Measurements from ENCODE around the gene FOXN3.

Gene FOXN3

DNA sequence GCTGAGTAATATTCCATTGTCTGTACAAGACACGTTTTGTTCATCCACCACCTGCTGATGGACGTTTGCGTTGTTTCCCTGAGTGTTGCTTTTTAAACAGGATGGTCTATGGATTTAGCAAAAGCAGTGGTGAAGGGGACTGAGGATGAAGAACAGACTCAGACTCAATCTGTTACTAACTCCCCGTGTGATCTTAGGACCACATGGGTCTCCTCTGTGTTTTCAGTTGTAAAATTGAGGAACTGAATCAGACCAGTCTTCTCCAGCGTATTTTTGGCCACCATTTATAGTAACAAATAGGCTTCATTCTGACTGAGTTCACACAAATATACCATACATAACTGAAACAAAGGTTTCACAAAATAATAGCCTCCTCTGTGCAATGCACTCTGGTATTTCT, 85.6 kb downstream of the FOXN3 start:
- no peak for DNase-seq (ENCODE audit: low read depth)

DNA sequence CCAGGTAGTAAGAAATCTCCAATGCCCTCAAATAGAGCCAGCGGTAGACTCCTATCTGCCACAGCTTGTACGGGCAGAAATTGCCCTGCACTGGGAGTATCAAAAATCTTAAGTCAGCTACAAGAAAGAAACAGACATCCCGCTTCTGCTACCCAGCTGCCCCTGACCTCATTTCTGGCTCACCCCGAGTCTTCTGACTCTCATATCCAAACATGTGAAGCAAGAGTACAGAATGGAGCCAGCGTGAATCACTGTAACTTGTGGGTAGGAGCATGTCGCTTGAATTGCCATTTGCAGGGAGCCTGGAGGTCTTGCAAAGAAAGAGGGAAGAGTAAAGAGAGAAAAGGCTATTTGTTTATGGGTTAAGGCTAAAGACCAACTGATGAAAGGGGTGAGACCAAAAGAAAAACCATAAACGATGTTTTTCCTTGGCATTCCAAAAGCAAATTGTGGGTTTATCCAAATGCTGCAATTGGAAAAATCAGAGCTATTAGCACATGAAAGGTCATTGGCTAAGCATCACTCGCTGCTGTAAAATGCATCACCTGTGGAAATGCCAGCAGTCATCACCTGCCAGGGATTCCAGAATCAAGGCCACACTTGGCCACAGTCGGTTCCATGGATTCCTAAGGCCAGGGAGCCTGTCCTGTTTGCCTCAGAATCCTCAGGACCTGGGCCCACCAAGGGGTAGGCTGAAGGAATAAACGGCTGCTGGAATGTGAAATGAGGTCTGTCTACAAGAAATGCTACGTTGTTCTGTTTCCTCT, 86.6 kb downstream of the FOXN3 start:
- no peak for DNase-seq (ENCODE audit: low read depth)

DNA sequence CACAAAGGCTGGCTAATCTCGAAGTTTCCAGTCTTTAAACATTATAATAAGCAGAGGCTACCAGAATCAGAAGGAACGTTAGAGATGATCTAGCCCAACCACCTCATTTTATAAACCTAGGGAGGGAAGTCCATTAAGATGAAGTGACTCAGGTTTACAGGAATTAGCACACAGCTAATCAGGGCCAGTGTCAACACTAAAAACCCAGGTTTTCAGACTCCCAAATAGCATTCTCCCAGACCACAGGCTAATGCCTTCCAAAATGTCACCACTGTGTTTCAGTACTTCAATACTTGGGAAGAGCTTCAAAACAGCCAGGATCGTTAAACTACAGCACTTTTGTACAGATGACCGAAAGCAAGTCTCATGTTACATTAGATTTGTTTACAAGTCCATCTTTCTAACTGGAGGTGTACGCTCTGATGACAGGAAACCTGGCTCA, 89.2 kb downstream of the FOXN3 start:
- DNase-seq (ENCODE audit: low read depth), result no peak

DNA sequence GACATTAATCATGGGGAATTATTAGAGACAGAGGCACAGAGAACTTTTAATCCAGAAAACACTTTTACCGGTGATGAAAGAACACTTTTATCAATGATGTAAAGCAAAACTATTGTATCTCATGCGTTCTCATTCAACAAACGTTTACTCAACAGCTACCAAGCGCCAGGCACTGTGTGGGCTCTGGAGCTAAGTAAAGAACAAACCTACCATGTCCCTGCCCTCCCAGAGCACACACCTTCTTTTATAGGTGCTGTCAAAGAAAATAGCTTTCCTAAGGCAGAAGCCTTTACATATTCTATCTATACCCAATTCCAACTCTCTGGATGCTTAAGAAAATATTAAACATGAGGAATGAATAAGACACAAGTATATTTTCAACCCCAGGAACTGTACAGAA, 91.1 kb downstream of the FOXN3 start:
- no peak for DNase-seq (ENCODE audit: low read depth)

DNA sequence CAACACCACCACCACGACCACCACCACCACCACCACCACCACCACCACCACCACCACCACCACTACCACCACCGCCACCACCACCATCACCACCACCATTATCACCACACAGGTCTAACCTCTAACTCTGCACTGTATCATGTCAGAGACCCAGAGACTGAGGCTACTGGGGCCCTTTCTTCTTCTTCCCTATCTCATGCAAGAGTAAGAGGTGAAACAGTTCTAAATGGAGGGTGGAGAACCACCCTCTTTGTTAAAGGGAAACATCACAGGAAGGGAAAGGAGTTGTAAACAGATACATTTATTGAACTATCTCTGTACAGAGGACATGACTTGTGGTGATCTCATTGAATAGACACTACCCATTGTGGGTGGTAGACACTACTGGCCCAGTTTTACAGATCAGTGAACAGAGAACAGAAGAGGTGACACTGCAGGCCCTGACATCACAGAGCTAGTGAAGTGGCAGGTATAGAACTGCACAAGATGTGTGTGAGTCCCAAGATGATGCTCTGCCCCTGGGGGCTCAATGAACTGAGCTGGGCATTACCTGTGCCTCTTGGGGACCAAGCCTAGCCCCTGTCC, 91.6 kb downstream of the FOXN3 start:
- DNase-seq (ENCODE audit: low read depth), result no peak

DNA sequence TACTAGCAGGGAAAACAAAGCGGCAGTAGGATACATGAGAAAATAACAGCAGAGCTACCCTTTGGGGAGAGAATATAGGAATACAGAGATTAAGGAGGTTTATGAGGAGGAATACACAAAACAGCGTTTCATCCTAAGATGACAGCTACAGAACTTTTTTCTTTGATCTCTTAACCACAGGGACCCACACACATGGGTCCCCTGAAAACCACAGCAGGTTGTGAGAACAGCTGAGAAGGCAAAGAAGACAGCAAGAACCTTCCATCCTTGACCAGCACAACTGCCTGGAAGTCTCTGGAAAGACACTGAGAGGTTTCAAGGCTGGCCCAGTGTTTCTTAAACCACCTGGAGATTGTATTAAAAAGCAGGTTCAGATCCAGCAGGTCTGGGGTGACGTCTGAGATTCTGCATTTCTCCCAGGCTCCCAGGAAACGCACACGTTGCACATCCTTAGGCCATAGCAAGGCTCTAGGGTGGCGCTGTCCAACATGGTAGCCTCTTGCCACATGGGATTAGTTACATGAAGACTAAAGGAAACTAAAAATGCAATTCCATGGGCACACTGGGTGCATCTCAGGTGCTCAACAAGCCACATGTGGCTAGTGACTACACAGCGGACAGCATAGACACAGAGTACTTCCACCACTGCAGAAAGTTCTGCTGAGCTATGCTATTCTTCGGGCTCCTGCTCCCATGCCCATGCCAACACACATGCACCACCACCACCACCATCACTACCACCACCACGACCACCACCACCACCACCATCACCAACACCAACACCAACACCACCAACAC, 92.3 kb downstream of the FOXN3 start:
- no peak for DNase-seq (ENCODE audit: low read depth)

DNA sequence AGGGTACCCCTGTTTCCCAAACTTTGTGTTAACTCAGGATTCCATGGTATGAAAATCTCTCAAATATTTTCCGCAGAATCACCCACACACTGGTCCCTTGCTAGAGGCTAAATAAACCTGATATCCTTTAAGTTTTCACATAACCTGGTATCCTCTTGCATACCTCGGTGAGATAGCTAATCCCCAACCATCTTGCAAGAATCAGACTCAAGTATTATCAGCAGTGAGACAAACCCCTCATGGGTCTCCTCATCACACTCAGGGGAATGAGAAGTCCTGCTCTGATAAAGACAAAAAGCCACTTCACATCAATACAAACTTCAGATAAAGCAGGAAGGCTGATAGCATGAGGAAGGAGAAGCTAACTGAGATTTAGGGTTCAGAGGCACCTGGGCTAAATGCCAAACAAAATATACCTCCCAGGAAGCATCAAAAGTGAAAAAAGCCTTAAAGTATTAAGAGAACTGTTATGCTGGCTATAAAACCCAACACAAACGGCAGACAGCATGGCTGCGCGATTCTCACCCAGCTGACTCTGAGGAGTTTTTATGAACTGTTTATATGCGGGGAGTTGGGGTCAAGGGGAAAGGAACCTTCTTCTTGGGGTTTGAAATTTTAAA, 96.5 kb downstream of the FOXN3 start:
- no peak for DNase-seq (ENCODE audit: low read depth)

DNA sequence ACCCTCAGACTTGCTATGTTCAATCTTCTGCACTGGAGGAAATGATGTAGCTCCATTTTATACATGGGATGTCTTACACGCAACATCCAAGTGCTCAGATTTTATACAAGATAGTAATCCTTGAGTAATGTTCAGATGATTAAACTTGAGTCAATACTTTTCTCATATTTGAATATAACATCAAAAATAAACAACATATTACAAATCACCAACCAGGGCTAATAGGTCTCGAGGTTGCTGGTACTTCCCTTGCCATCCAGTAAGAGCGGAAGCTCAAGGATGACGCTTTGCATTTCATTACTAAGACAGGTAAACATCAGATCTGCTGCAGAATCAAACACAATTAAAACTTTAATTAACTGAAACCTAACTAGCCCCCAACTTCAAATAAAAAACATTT, 97.3 kb downstream of the FOXN3 start:
- no peak for DNase-seq (ENCODE audit: low read depth)

DNA sequence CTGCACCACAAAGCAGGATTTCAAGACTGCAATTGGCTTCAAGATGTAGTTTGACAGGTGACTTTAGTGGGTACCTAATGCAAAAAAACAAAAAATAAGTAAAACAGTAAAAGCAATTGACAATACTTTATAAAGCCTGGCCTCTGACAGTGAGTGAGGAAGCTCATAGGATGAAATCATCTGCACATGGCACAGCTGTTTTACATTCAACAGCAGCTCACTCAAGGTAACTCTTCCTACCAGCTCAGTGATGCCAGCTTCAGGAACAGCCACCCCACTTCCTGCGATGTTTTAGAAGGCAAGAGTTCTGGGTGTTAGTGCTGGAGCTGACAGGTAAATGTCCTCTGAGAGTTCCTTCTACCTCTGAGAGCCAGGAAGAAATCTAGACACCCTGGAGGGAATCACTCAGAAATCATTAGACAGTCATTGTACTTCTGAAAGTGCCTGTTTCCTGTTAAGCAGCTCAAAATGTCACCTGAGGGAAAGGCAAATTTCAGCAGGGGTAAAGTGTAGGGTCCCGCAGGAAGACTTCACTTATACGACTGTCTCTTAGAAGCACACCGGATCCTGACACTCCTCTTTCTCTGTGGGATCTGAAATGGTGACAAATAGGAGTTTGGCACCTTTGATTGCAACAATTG, 99.9 kb downstream of the FOXN3 start:
- DNase-seq (ENCODE audit: low read depth), result no peak

DNA sequence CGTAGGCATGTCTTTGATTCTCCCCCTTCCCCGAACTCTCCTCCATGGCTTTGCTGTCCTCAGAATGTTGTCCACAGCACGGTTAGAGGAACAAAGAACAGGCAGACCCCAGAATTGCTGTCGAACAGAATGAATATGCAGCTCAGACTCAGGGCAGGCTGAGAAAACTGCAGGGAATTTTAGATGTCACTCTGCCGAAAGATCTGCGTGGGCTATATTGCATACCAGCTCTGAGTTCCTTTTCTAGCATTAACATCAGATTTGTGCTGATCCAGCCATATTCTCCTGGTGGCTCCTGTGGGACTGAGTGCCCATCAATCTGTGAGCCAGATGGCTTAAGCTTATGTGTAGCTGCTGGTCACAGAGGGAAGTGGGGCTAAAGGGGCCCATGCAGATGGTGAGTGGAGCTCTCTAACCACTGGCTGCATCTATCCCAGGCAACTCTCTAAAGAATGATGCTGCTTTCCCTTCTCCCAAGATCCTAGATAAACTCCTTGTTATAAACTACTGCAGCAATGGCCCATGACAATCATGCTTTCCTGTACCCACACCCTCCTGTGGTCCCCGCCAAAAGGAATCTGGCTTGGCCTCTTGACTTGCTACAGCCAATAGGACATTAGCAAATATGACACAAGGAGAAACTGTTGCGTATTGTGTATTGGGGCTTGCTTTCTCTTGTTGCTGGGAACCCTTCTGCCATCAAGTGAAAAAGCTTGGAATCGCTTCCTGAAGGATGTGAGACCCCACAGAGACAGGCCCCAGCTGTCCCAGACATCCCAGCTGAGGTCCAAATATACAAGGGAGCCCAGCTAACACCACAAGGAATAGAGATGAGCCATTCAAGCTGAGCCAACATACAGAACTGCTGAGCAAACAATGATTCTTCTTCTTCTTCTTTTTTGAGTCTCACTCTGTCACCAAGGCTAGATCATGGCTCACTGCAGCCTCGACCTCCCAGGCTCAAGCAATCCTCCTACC, 101.3 kb downstream of the FOXN3 start:
- DNase-seq (ENCODE audit: low read depth), result no peak

DNA sequence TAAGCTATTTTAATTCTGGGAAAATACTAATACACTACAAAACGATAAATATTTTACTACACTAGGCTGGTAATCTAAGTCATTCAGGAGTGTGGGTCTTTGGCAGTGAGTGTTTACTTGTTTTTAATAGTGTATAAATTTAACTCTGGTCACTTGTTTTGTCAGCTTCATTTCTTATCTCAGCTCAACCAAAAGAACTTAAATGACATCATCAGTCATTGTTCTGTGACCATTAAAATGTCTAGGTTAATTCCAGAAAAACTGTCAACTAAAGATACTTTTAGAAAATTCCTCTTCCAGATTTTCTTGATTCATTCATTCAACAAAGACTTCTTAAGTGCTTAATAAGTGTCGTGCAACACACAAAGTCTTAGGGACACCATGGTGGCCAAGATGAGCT, 102.8 kb downstream of the FOXN3 start:
- no peak for DNase-seq (ENCODE audit: low read depth)

DNA sequence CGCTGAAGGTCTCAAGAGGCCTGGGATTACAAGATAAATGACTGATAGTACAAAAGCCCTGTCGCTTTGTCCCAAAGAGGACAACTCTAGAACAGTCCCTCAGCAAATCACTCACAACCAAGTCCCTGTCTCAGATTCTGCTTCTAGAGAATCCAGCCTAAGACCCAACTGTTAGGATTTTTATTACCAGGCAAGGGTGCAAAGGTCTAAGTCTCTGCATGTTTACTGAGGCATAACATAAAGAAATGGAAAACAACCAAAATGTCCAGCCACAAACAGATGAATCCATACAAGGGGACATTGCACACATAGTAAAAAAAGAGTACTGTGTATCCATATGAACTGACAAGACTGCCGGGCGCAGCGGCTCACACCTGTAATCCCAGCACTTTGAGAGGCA, 104.1 kb downstream of the FOXN3 start:
- DNase-seq (ENCODE audit: low read depth), result no peak

DNA sequence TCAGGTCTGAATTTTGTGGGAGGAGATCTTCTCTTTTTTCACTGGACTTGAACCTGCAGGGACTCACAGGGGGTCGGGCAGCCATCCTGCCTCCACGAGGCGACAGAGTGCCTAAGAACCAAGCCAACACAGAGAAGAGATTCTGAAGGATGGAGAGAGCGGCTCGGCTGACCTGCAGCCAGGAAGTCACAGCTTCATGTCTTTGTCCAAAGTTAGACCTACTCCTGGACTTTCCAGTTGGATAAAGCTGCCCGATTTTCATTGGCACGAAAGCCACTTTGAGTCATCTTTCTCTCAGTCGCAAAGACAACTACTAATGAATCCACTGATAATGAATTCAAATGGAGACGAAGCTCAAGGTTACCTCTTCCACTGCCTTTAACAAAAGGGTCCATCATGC, 106.8 kb downstream of the FOXN3 start:
- no peak for DNase-seq (ENCODE audit: low read depth)

DNA sequence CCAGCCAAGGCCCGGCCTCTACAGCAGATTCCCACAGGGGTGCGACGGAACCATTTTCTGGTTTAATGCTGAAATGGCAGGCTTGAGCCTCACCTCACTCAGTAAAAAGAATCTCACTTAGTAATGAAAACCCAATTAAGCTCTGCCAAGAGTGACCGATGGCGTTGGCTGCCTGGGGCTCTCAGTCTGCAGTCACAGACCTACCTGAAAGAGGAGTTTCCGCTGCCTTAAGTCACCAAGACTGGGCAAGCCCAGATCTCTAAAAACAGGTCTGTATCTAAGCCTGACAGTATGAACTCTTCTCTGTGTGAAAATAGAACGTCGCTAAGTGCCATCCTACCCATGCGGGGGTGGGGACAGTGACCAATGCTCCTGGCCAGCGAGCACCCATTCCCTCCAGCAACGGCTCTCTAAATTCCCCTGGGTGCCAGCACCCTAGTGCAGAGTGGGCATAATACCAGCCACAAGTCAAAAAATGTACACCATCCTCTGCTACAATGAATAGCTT, 107.3 kb downstream of the FOXN3 start:
- no peak for DNase-seq (ENCODE audit: low read depth)

DNA sequence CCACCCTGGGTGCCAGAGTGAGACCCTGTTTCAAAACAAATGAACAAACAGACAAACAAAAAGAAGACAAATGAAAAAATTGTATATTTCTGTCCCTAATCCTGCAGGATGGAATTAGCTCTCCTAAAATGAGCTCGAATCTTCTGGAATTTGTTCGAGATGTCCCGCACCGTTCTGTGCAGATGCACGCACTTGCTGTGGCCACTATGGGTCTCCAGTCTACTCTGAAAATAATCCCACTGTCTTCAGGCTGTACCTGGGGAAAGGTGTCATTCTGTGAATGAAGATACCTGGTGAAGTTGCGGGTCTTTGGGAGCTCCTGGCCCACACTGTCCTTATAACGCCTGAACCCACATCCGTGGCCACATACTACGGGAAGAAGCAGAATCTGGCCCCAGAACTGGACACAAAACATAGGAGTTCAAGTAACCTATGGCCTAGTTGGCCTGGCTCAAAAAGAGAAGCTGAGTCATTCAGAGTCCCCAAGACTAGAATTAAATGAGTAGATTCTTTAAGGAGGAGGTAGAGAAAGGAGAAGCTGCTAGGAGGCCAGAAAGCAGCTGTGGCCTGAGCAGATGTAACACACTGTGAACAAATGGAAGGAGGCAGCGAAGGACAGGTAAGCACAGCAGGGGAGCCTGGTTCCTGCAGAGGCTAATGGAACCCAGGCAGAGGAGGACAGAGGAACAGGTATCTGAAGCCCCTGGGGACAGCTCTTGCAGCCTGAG, 108.6 kb downstream of the FOXN3 start:
- DNase-seq (ENCODE audit: low read depth), result no peak

DNA sequence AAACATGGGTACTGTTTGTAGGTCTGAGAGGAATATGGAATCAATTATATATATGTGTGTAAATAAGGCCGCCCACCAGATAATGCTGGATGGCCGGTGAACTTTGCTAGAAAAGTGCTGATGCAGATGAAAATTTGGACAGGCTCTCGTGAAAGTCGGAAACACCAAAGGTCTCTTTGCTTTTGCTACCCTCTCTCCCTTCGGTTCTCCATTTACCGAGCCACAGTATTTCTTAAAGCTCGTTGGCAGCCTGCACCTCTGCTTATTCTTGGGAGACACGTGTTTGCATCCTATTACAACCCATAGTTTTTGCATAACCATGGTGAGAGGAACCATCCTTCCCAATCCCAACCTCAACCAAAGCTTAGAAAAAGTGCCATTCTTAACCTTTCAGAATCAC, 109.6 kb downstream of the FOXN3 start:
- DNase-seq (ENCODE audit: low read depth), result no peak

DNA sequence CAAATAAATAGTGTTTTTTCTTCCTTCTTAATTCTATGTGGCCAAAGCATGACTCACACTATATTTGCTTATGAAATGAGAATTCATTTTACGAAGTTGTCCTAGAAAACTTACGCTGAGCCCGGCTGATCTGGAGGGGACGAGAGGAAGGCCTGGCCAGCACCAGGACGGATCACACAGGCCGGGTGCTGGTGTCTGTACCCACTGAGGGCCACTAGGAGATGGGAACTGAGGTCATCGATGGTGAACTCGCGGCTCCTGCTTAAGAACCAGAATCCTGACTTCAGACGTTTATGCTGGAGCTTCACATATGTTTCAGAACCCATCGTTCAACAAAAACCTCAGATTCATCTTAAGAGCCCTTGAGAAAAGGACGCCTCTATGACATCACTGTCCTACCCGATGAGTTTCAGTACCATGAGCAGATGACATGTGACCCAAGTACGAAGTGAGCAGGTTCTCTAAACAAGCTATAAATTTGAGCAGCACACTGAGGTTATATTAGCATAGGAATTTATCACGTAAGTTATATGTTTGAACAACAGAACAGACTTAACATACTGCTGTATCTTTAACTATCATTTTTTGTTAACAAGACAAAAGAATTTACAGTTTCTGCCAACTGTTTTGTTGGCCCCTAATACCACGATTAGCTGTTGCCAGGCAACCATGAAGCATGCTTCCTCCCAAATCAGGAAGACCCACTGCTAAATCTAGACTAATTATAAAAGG, 111.9 kb downstream of the FOXN3 start:
- no peak for DNase-seq (ENCODE audit: low read depth)

DNA sequence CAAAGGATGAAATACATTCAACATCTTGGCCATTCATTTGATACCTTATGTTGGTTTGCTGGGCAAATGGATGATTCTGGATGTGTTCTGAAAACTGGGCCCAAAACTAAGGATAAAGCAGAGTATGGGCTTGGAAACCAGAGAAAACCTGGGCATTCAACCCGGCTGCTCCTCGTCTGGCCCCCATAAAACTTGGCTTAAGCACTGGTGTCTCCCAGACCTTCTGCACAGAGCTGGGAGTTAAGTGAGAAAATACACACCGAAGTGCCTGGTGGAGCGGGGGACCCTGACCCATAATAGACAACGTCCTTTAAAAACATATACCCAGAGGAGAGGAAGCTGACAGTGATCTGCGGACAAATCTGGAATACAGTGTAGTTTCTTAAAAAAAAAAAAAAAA, 112.5 kb downstream of the FOXN3 start:
- DNase-seq (ENCODE audit: low read depth), result no peak
